CD4-positive, alpha-beta memory T cell (primary cell): ENCODE data around the gene GRIK5. TPM values are rescaled to one million over a fixed set of nuclear protein-coding genes. Genes with fewer than 3 reads are reported as not detected.

Source experiments
- CTCF ChIA-PET: fragments of 350-600 bp; sonication (Branson Sonifier 250); formaldehyde crosslinking; loops from one replicate; lab custom pipeline; 2021; ENCODE audit warnings: inconsistent platforms; ENCODE audit not compliant: partially characterized antibody; lab: Charles Lee
- POLR2A ChIA-PET: fragments of 350-600 bp; sonication (Branson Sonifier 250); formaldehyde crosslinking; loops from one replicate; lab custom pipeline; 2021; ENCODE audit not compliant: partially characterized antibody; lab: Charles Lee
- DNase-seq, 5 donors: peaks; one replicate each; pipeline versions ENCODE4 v3.0.0 to v3.0.0-alpha.2; 2020 to 2022; ENCODE audit warnings: mixed read lengths in 1 of 5
- H3K27ac ChIP-seq: one replicate; pipeline ENCODE4 v1.7.0; 2013; ENCODE audit warnings: low read depth, low read length
- H3K27me3 ChIP-seq: 2 replicates; pipeline ENCODE4 v1.7.0; 2013; ENCODE audit warnings: mild to moderate bottlenecking, low read length, moderate library complexity; ENCODE audit not compliant: insufficient read depth
- H3K36me3 ChIP-seq: 2 replicates; pipeline ENCODE4 v1.7.0; 2013; ENCODE audit warnings: mild to moderate bottlenecking, low read length, moderate library complexity; ENCODE audit not compliant: insufficient read depth
- H3K4me1 ChIP-seq: 2 replicates; pipeline ENCODE4 v1.7.0; 2013; ENCODE audit warnings: mild to moderate bottlenecking, low read length, moderate library complexity; ENCODE audit not compliant: insufficient read depth
- H3K4me3 ChIP-seq, 2 donors: one replicate each; pipeline ENCODE4 v1.7.0; 2013; ENCODE audit warnings: low read length in 2 of 2, mild to moderate bottlenecking in 1 of 2
- H3K9me3 ChIP-seq, 2 donors: one replicate each; pipeline ENCODE4 v1.7.0; 2013; ENCODE audit warnings: low read length in 2 of 2, control low read depth in 1 of 2; ENCODE audit not compliant: control insufficient read depth in 1 of 2
- H3K27ac Mint-ChIP-seq, 7 donors: one replicate each; pipeline ENCODE4 v1.8.0; 2020 to 2021; ENCODE audit warnings: mixed read lengths in 7 of 7, mild to moderate bottlenecking in 6 of 7, inconsistent platforms in 3 of 7, moderate library complexity in 3 of 7
- H3K27me3 Mint-ChIP-seq, 2 donors: one replicate each; pipeline ENCODE4 v1.8.0; 2020 to 2021; ENCODE audit warnings: mixed read lengths in 2 of 2
- H3K36me3 Mint-ChIP-seq, 2 donors: one replicate each; pipeline ENCODE4 v1.8.0; 2020 to 2021; ENCODE audit warnings: mixed read lengths in 2 of 2, inconsistent platforms in 1 of 2, mild to moderate bottlenecking in 1 of 2
- H3K4me1 Mint-ChIP-seq, 4 donors: one replicate each; pipeline ENCODE4 v1.8.0; 2020 to 2021; ENCODE audit warnings: mixed read lengths in 4 of 4, mild to moderate bottlenecking in 1 of 4
- H3K4me3 Mint-ChIP-seq, 8 donors: one replicate each; pipeline ENCODE4 v1.8.0; 2020 to 2021; ENCODE audit warnings: mixed read lengths in 8 of 8, mild to moderate bottlenecking in 7 of 8, moderate library complexity in 6 of 8, inconsistent platforms in 3 of 8
- H3K9me3 Mint-ChIP-seq, 8 donors: one replicate each; pipeline ENCODE4 v1.8.0; 2020 to 2021; ENCODE audit warnings: mixed read lengths in 8 of 8, mild to moderate bottlenecking in 5 of 8, inconsistent platforms in 3 of 8, moderate library complexity in 1 of 8
- intact Hi-C: fragments of 100-400 bp; cut with micrococcal nuclease; formaldehyde crosslinking; loops from one replicate; pipeline ENCODE4 v1.15.1; 2023
- polyA plus RNA-seq, 2 donors: library from polyadenylated mRNA; unstranded; fragments of 300-500 nt; fragmentation: Illumina TruSeq; gene quantifications; one replicate each; pipeline ENCODE4 v1.2.3, GENCODE V29; 2021
- total RNA-seq, 2 experiments: library from RNA; stranded (reverse); gene quantifications; one replicate each; pipeline ENCODE4 v1.2.3, GENCODE V29; 2021

The GRIK5 gene
- total and polyA plus RNA-seq, 4 experiments from 2014 or later = 0.12 to 0.17 TPM; not detected in 2

- intact Hi-C loops = no loop called here
- peaks cover 8 to 34% (median 17%) of the 10 kb centered on the region in 4 donors for H3K4me1 Mint-ChIP-seq
- peak overlapping the region; percentile 59 to 85 (median 73) for H3K27ac Mint-ChIP-seq
- peaks cover 15 to 31% of the 10 kb centered on the region in 2 donors for H3K36me3 Mint-ChIP-seq
- Histone ChIP-seq H3K4me1 (peaks cover 8% of the 10 kb centered on the region), H3K4me3 (no peak overlapping the region), H3K27ac (no peak overlapping the region), H3K27me3 (no peaks in the 10 kb centered on the region), H3K9me3 (no peaks in the 10 kb centered on the region), H3K36me3 (peaks cover 22% of the 10 kb centered on the region)
- peak in 2 of 5 donors; percentile 12 to 15 for DNase-seq
- no peaks in the 10 kb centered on the region for H3K9me3 Mint-ChIP-seq
- ChIA-PET CTCF (interaction anchor here (1.0 kb wide), 1 partner anchor 19 kb away, joined by 3 read pairs; no protein-coding TSS in a partner anchor), POLR2A (interaction anchor here (0.6 to 0.8 kb wide), 2 partner anchors 14 to 1805 kb away, joined by 4 read pairs; no protein-coding TSS in a partner anchor)
- peak overlapping the region in 4 of 8 donors; percentile 14 to 58 (median 42) for H3K4me3 Mint-ChIP-seq
- H3K27me3 Mint-ChIP-seq = no peaks in the 10 kb centered on the region
Measured at GRCh38 chr19:42090672-42091071, 20.7 kb upstream of the GRIK5 start.

GRCh38 chr19:42089772-42090171 is 19.8 kb upstream of the GRIK5 start:
- Mint-ChIP-seq H3K27ac (no peak overlapping the region), H3K36me3 (peaks cover 12 to 27% of the 10 kb centered on the region in 2 donors), H3K4me1 (peaks cover 8 to 34% (median 17%) of the 10 kb centered on the region in 4 donors), H3K27me3 (no peaks in the 10 kb centered on the region), H3K4me3 (no peak overlapping the region), H3K9me3 (no peaks in the 10 kb centered on the region)
- Histone ChIP-seq H3K4me1 (peaks cover 8% of the 10 kb centered on the region), H3K36me3 (peaks cover 13% of the 10 kb centered on the region), H3K27ac (no peak overlapping the region), H3K9me3 (no peaks in the 10 kb centered on the region), H3K4me3 (no peak overlapping the region), H3K27me3 (no peaks in the 10 kb centered on the region)
- CTCF ChIA-PET = interaction anchor here (1.0 kb wide), 1 partner anchor 20 kb away, joined by 3 read pairs; no protein-coding TSS in a partner anchor
- no peak for DNase-seq
- POLR2A ChIA-PET = no interaction called here
- intact Hi-C loops = no loop called here

DNA sequence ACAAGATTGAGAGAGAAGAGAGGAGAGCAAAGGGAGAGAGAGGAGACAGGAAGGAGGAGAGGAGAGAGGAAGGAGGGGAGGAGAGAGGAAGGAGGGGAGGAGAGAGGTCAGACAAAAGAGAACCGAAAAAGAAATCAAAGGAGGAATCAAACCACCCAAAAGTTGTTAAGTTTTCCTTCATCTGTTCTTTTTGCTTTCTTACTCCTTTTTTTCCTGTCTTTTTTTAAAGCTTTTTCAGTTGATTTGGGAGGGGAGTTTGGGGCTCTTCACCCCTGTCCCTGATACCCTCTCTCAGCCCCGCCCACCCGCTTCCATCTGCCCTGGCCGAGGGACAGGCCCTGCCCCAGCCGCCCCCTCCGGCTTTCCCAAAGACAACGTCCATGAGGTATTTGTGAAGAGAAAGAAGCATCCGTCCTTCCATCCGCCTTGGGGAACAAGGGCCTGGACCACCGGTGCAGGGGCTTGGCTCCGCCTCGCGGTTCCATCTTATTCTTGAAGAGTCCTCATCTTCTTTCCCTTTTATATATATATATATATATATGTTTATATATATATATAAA is 19.3 kb upstream of the GRIK5 start:
- Histone ChIP-seq H3K9me3 (no peaks in the 10 kb centered on the region), H3K4me3 (no peak overlapping the region), H3K27ac (no peak overlapping the region), H3K36me3 (peaks cover 8% of the 10 kb centered on the region), H3K4me1 (peaks cover 8% of the 10 kb centered on the region), H3K27me3 (no peaks in the 10 kb centered on the region)
- ChIA-PET POLR2A (no interaction called here), CTCF (no interaction called here)
- Mint-ChIP-seq H3K36me3 (peaks cover 7 to 22% of the 10 kb centered on the region in 2 donors), H3K4me1 (peaks cover 8 to 34% (median 15%) of the 10 kb centered on the region in 4 donors), H3K27ac (peak overlapping the region in 2 of 7 donors; percentile 3 to 47), H3K27me3 (no peaks in the 10 kb centered on the region), H3K4me3 (no peak overlapping the region), H3K9me3 (no peaks in the 10 kb centered on the region)
- intact Hi-C loops = no loop called here
- no peak for DNase-seq

- Mint-ChIP-seq H3K4me1 (peaks cover 8 to 34% (median 14%) of the 10 kb centered on the region in 4 donors), H3K36me3 (peaks cover 3 to 18% of the 10 kb centered on the region in 2 donors), H3K9me3 (no peaks in the 10 kb centered on the region), H3K4me3 (no peak overlapping the region), H3K27ac (peak overlapping the region in 4 of 7 donors; percentile 3 to 47 (median 37)), H3K27me3 (no peaks in the 10 kb centered on the region)
- peaks cover 8% of the 10 kb centered on the region for H3K4me1 ChIP-seq
- no peak for DNase-seq
- no peak overlapping the region for H3K27ac ChIP-seq
- POLR2A ChIA-PET = interaction anchor here (2.2 kb wide), 1 partner anchor 13 kb away, joined by 5 read pairs; the partner anchor contains the start of gene ZNF574
- intact Hi-C loops = no loop called here
- peaks cover 2% of the 10 kb centered on the region for H3K36me3 ChIP-seq
- H3K27me3 ChIP-seq = no peaks in the 10 kb centered on the region
- CTCF ChIA-PET = no interaction called here
- no peak overlapping the region for H3K4me3 ChIP-seq
- no peaks in the 10 kb centered on the region for H3K9me3 ChIP-seq
Measured at GRCh38 chr19:42088471-42089190, 18.6 kb upstream of the GRIK5 start.

DNA sequence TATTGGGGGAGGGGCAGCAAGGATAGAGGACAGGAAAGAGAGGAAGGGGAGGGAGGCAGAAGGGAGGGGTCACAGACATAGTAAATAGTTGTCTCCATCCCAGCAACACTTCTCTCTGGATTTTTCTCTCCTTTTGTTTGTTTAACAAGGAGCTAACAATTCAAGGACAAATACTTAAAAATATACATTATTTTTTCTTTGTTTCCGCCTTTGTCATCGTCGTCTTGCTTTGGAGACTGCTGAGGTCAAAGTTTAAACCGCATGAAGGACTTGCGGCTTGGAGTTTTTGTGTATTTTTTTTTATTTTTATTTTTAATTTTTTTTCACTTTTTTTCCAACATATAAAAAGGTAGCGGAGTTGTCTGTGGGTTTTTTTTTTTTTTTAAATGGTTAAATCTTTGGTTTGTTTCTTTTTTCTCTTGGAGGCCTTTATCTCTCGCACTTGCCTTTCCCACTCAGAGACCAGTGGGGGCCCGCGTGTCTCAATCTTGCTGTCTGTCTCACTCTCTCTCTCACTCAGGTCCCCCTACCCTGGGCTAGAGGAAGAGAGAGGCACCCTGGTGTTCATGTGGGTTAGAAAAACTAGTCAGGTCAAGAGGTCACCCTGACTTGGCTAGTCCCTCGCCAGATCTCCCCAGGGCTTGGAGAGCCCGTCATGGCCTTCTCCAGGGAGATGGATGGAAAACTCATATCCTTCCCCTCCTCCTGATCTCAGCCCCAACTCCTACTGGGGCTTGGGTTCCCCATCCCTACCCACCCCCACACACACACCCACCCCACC is 17.0 kb upstream of the GRIK5 start:
- POLR2A ChIA-PET = interaction anchor here (2.2 kb wide), 1 partner anchor 11 kb away, joined by 5 read pairs; the partner anchor contains the start of gene ZNF574
- Mint-ChIP-seq H3K27me3 (no peaks in the 10 kb centered on the region), H3K4me1 (peaks cover 6 to 34% (median 11%) of the 10 kb centered on the region in 4 donors), H3K27ac (peak overlapping the region in 3 of 7 donors; percentile 11 to 81 (median 29)), H3K36me3 (peaks cover 0 to 16% of the 10 kb centered on the region in 2 donors), H3K9me3 (no peaks in the 10 kb centered on the region), H3K4me3 (no peak overlapping the region)
- intact Hi-C loops = no loop called here
- Histone ChIP-seq H3K4me3 (no peak overlapping the region), H3K9me3 (no peaks in the 10 kb centered on the region), H3K27me3 (no peaks in the 10 kb centered on the region), H3K36me3 (no peaks in the 10 kb centered on the region), H3K27ac (no peak overlapping the region), H3K4me1 (peaks cover 8% of the 10 kb centered on the region)
- DNase-seq = no peak
- CTCF ChIA-PET = no interaction called here

- POLR2A ChIA-PET = no interaction called here
- H3K4me1 ChIP-seq = peaks cover 4% of the 10 kb centered on the region
- peaks cover 10 to 35% (median 16%) of the 10 kb centered on the region in 4 donors for H3K4me1 Mint-ChIP-seq
- H3K9me3 ChIP-seq = no peaks in the 10 kb centered on the region
- H3K27me3 Mint-ChIP-seq = no peaks in the 10 kb centered on the region
- H3K4me3 Mint-ChIP-seq = no peak overlapping the region
- no peak for DNase-seq
- H3K36me3 ChIP-seq = peaks cover 6% of the 10 kb centered on the region
- peaks cover 5 to 23% of the 10 kb centered on the region in 2 donors for H3K36me3 Mint-ChIP-seq
- CTCF ChIA-PET = no interaction called here
- H3K27me3 ChIP-seq = no peaks in the 10 kb centered on the region
- H3K27ac ChIP-seq = no peak overlapping the region
- no peaks in the 10 kb centered on the region for H3K9me3 Mint-ChIP-seq
- intact Hi-C loops = no loop called here
- H3K27ac Mint-ChIP-seq = peak overlapping the region in 1 of 7 donors; percentile 43
- no peak overlapping the region for H3K4me3 ChIP-seq
Measured at GRCh38 chr19:42086188-42086736, 16.3 kb upstream of the GRIK5 start.
